GM12872 (cell line): ENCODE measurements around the gene QSER1.

Experiments used
- TF ChIP-seq, protein P1 (sequence below): IDR thresholded peaks from 3 replicates; pipeline ENCODE4 v1.5.1; 2011; ENCODE audit warnings: low read depth, mild to moderate bottlenecking, low read length, moderate library complexity; ENCODE audit not compliant: insufficient read depth

Gene QSER1

DNA sequence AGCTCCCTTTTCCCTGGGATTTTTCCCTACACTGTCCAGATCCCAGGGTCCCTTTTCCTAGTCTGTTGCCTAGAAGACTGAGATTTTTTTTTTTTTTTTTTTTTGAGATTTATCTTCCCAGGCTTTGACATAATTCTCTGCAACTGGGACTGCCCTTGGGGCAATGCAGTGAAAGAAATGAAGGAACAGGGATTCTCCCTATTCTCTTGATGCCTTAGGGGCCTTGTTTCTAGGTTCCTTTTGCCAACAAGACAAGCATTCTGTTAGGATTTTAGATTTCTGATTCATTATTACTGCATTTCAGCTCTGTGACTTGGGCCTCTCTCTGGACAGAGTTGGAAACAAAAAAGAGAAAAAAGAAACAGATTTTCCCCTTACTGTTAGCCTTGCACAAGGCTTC is 47.3 kb downstream of the QSER1 start:
- TF ChIP-seq, protein P1, sequence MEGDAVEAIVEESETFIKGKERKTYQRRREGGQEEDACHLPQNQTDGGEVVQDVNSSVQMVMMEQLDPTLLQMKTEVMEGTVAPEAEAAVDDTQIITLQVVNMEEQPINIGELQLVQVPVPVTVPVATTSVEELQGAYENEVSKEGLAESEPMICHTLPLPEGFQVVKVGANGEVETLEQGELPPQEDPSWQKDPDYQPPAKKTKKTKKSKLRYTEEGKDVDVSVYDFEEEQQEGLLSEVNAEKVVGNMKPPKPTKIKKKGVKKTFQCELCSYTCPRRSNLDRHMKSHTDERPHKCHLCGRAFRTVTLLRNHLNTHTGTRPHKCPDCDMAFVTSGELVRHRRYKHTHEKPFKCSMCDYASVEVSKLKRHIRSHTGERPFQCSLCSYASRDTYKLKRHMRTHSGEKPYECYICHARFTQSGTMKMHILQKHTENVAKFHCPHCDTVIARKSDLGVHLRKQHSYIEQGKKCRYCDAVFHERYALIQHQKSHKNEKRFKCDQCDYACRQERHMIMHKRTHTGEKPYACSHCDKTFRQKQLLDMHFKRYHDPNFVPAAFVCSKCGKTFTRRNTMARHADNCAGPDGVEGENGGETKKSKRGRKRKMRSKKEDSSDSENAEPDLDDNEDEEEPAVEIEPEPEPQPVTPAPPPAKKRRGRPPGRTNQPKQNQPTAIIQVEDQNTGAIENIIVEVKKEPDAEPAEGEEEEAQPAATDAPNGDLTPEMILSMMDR: no peak

DNA sequence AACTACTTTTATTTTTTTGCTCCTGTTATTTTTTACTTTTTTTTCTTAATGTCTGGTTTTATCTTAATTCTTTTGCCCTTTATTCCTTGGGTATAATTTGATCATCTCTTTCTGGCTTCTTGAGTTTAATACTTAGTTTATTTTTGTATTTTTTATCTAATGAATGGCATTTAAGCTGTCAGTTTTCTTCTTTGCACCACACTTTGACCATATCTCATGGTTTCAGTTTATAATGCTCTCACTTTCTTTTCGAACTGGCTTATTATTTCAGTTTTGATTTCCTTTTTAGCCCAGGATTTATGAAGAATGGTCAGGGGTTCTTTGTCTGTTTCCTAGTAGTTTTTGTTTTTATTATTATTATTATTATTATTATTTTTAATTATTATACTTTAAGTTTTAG is 48.3 kb downstream of the QSER1 start:
- TF ChIP-seq, protein P1: no peak

DNA sequence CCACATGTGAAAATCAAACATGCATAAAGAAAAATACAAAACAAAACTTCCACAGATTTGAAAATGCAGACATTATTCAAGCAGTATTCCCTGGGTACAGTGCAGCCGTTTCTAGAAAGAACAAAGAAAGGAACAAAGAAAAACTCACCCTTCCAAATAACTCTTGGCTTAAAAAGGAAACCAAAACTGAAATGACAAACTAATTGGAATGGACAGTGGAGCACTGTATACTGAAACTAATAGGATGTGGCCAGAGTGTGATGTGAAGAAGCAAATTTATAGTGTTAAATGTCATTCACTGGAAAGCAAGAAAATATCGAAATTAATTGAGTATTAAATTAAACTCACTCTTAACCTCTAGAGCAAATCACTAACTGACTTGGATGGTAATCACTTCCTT is 55.4 kb downstream of the QSER1 start:
- TF ChIP-seq, protein P1: no peak

DNA sequence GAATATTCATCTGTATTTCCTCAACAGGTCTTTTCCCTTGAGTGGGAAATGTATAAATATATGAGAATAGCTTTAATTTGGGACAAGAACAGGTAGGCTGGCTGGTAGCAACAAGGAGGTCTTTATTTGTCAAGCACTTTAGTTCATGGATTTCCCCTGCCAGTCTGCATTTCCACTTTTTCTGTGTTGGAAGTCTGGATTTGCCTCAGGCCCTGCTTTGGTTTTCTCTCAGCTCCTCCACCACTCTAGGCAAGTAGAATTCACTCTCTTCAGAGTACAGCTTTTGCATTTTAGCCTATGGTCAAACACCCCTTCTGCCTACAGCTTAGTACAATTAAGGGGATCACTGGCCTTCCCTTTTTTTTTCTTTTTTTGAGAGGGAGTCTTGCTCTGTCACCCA is 57.1 kb downstream of the QSER1 start:
- TF ChIP-seq, protein P1: no peak

DNA sequence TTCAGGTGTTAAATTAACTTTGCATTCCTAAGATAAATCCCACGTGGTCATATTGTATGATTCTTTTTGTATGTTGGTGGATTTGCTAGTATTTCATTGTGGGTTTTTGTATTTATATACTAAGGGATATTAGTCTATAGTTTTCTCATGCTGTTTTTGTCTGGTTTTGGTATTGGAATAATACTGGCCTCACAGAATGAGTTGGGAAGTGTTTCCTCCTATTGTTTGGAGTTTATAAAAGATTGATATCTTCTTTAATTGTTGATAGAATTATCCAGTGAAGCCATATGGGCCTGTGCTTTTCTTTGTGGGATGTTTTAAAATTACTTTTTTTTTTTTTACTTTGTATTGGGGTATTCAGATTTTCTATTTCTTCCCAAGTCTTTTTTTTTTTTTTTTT is 59.8 kb downstream of the QSER1 start:
- TF ChIP-seq, protein P1: no peak

DNA sequence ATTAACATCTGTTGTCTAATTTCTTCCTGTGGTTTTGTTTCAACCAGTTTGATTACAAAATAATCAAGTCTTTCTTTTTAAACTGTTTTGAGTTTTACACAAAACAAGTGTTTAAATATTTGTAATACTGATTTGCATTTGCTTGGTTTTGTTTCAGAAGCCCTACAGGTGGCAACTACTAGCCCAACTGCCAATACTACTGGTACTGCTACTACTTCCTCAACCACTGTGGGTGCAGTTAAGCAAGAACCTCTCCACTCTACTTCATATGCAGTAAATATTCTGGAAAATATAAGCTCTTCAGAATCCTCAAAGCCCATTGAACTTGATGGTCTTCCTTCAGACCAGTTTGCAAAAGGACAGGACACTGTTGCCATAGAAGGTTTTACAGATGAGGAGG is 61.1 kb downstream of the QSER1 start:
- TF ChIP-seq, protein P1: no peak

DNA sequence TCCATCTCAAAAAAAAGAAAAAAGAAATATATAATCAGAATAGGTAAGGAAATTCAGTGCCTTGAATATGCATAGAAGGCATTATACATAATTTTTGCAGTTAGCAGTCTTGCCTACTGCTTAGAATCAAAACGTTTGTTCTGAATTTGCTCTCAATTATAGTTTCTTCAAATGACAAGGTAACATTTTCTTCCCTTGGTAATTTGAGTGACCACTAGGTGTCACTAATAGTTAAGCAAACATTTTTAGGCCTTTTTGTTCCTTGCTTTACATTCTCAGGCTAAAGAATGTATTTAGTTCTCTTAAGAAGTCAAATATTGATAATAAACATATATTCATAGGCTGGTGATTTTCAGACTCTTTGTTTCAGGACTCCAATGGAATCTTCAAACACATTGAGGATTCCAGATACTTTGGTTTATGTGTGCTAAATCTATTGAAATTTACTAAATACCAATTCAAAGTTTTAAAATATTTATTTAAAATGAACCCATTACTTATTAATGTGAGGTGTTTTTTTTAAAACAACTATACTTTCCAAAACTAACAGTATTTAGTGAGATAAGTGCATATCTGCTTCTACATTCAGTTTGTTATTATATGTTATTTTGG is 68.0 kb downstream of the QSER1 start:
- TF ChIP-seq, protein P1: peak; percentile 50; the same call in 2 of the 3 replicates
